ENCODE results near the gene SPO11.

SPO11 gene

DNA sequence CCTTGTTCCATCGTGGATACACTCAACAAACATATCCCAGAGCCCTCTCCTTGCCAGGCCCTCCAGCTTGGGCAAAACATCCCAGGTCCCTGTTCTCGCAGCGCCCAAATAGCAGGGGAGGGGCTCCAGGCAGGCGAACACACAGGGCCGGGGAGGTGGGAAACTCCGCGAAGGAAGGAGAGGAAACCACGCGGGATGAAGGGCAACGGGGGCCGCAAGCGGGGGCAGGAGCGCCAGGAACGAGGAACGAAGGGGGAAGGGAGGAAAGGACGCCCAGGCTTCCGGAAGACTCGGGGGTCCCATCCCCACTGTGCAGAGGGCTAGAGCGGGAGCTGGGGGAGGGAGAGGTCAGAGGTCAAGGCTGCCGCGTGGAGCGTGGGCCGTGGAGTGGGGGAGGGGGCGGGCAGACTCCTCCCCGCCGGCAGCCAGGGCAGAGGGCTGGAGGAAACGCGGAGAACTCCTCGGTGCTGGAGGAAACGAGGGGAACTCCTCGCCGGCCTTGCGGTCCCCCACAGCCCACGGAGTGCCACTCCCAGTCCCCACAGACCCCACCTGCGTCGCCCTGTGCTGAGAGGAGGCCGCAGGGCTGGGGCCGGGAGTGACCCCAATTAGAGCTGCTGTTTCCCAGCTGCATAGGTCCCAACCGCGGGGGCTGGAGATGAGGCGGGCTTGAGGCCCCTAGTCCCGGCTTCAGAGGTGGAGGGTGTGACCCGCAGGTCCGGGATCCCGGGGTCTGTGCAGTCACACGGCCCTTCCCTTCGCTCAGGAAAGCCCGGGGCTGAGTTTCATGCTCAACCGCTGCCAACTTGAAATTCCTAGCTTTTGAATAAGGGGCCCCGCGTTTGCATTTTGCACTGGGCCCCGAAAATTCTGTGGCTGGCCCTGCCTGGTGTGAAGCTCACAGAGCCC, 60.3 kb downstream of the SPO11 start:
- POLR2A ChIA-PET, result interaction anchor here (0.6 to 2.4 kb wide), 4 partner anchors 8 to 1033 kb away, joined by 3 to 15 read pairs (median 6); no protein-coding TSS in a partner anchor
- CTCF ChIA-PET, result interaction anchor here (0.9 to 5.4 kb wide), 18 partner anchors 8 to 116 kb away, joined by 3 to 18 read pairs (median 4); no protein-coding TSS in a partner anchor
- DNase-seq (ENCODE audit: extremely low spot score), result peak; percentile 66
- no peak for TF ChIP-seq CTCF (IDR thresholded peaks at IDR 0.05; ENCODE audit: control extremely low read depth, extremely low read depth, low read depth, missing control alignments)

- DNase-seq (ENCODE audit: extremely low spot score), result peak; percentile 95
- ChIA-PET CTCF (interaction anchor here (0.9 to 3.4 kb wide), 11 partner anchors 8 to 108 kb away, joined by 3 to 18 read pairs (median 3); no protein-coding TSS in a partner anchor), POLR2A (interaction anchor here (0.6 to 2.4 kb wide), 5 partner anchors 8 to 1034 kb away, joined by 3 to 15 read pairs (median 6); no protein-coding TSS in a partner anchor)
- no peak for TF ChIP-seq CTCF (IDR thresholded peaks at IDR 0.05; ENCODE audit: control extremely low read depth, extremely low read depth, low read depth, missing control alignments)
Observed at GRCh38 chr20:57390604-57391438, 61.2 kb downstream of the SPO11 start, which contains the start of gene RBM38. TSS of gene RBM38 (plus strand) at chr20:57391396. CDS start at chr20:57391582, 186 bp downstream.

DNA sequence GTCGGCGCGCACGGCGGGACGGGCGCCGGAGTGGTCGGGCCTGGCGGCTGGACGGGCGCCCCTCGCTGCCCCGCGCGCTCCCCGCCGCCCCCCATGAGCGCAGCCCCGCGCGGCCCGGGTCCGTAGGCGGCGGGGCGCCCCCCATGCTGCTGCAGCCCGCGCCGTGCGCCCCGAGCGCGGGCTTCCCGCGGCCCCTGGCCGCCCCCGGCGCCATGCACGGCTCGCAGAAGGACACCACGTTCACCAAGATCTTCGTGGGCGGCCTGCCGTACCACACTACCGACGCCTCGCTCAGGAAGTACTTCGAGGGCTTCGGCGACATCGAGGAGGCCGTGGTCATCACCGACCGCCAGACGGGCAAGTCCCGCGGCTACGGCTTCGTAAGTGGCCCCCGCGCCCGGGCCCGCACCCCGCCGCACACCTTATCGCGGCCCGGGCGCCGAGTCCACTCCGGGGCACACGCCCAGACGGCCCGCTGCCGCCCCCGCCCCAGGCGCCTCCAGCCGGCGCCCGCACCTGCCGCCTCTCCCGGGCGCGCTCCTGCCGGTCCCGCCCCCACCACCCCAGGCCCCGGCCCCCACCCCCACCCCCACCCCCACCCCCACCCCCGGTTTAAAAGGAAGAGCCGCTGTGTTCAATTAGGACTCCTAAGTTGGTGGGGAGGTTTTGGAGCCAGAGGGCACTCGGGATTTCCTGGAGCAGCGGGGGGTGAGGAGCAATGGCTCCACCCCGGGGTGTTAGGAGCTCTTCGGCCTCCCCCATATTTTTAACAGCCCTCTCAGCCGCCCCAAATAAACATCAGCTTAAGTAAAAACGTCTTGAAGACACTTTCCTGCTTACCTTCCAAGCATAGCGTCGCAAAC, 62.1 kb downstream of the SPO11 start:
- no peak for DNase-seq (ENCODE audit: extremely low spot score)
- ChIA-PET POLR2A (interaction anchor here (0.8 to 1.8 kb wide), 3 partner anchors 10 to 102 kb away, joined by 3 to 7 read pairs (median 4); no protein-coding TSS in a partner anchor), CTCF (interaction anchor here (2.2 to 3.4 kb wide), 3 partner anchors 10 to 107 kb away, joined by 6 to 18 read pairs (median 7); no protein-coding TSS in a partner anchor)
- TF ChIP-seq CTCF (IDR thresholded peaks at IDR 0.05; ENCODE audit: control extremely low read depth, extremely low read depth, low read depth, missing control alignments), result no peak

DNA sequence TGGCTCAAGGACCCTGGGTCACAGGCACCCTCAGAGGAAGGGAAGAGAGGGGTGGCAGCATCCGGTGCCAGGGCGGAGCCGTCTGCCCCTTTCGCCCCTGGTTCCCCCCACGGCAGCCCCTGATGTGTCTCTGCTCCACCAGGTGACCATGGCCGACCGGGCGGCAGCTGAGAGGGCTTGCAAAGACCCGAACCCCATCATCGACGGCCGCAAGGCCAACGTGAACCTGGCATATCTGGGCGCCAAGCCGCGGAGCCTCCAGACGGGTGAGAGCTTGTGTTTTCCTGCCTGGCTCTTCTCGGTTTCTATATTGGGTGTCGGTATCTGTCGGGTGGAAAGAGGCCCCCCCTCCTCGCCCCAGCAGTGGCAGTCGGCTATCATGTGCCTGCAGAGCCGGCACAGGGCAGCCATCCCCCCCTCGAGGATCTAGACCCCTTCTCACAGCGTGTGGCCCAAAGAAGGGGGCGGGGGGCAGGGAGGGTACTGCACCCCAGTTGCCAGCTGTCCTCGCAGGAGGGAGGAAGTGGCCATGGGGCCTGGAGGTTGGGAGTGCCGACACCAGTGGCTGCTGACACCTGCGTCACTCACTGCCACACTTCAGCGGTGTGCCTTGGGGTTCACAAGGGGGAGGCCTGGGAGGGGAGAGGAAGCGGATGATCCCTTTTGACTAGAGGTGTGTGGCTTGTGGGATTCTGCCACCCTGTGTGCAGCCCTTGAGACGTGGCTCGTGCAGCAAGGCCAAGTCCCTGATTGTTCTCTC, 63.1 kb downstream of the SPO11 start:
- TF ChIP-seq CTCF (IDR thresholded peaks at IDR 0.05; ENCODE audit: control extremely low read depth, extremely low read depth, low read depth, missing control alignments), result no peak
- peak; percentile 52 for DNase-seq (ENCODE audit: extremely low spot score)
- CTCF ChIA-PET, result interaction anchor here (1.2 to 3.4 kb wide), 4 partner anchors 11 to 103 kb away, joined by 3 to 18 read pairs (median 6); no protein-coding TSS in a partner anchor
- POLR2A ChIA-PET, result interaction anchor here (0.6 to 0.8 kb wide), 2 partner anchors 11 to 990 kb away, joined by 3 to 4 read pairs; no protein-coding TSS in a partner anchor

Data from GM10248 (cell line).